HepG2 (cell line): ENCODE measurements around the gene TTK. TPM values are rescaled to one million over a fixed set of nuclear protein-coding genes. Genes with fewer than 3 reads are reported as not detected.

ENCODE experiments used
- ATAC-seq: fragments of 200-7000 bp; cut with Tn5 transposase; 3 replicates; pipeline ENCODE4 v1.9.1; 2020; ENCODE audit warnings: mild to moderate bottlenecking, moderate library complexity
- Bru-seq: library from RNA; stranded (reverse); fragments of 400-500 nt; gene quantifications from one replicate; lab custom pipeline; 2021; lab: Mats Ljungman, UMichigan
- BruChase-seq, 2 experiments: library from RNA; stranded (reverse); fragments of 400-500 nt; gene quantifications; one replicate each; lab custom pipeline; 2021; lab: Mats Ljungman, UMichigan
- BruUV-seq: library from RNA; stranded (reverse); fragments of 400-500 nt; replicated peaks from 2 replicates; lab custom pipeline; 2021; lab: Mats Ljungman, UMichigan
- CTCF ChIA-PET: fragments of 300-600 bp; formaldehyde crosslinking; extraction: SDS; loops from one replicate; lab custom pipeline; 2021; ENCODE audit warnings: low total read pairs, inconsistent platforms, low intra/inter-chr PET ratio; lab: Yijun Ruan, JAX
- POLR2A ChIA-PET: fragments of 350-600 bp; sonication (Branson Sonifier 250); formaldehyde crosslinking; loops from one replicate; lab custom pipeline; 2020; ENCODE audit warnings: antibody characterized with exemption, inconsistent platforms; lab: Yijun Ruan, JAX
- DNase-seq: peaks from one replicate; pipeline ENCODE4 v3.0.0-alpha.2; 2015; ENCODE audit warnings: low spot score
- FAIRE-seq: peaks from 3 replicates; lab custom pipeline; 2011; peaks lifted over from hg19 to GRCh38; lab: Jason Lieb, UNC
- H2AFZ ChIP-seq: one replicate; pipeline ENCODE4 v1.6.1; 2011; ENCODE audit warnings: low read length, inconsistent platforms
- H3K27ac ChIP-seq: fragments of 300-600 bp; 3 replicates; pipeline ENCODE4 v1.8.0; 2011; ENCODE audit warnings: mixed run types, mild to moderate bottlenecking, mixed read lengths, low read length, inconsistent platforms; ENCODE audit not compliant: insufficient read depth; ENCODE audit errors: extremely low read length
- H3K27me3 ChIP-seq, 2 experiments: fragments of 200-600 bp in 1 of 2; 2 replicates in 1 of 2; 3 replicates in 1 of 2; pipeline versions ENCODE4 v1.6.0 to v1.8.0; 2011; ENCODE audit warnings: low read length in 2 of 2, mild to moderate bottlenecking in 2 of 2, moderate library complexity in 2 of 2, inconsistent platforms in 1 of 2; ENCODE audit not compliant: insufficient read depth in 2 of 2, control insufficient read depth in 1 of 2
- H3K36me3 ChIP-seq, 2 experiments: fragments of 200-600 bp in 1 of 2; replicated peaks in 1 of 2; 2 replicates in 1 of 2; 3 replicates in 1 of 2; pipeline versions ENCODE4 v1.5.1 to v1.8.0; 2011; ENCODE audit warnings: low read length in 2 of 2, inconsistent platforms in 1 of 2; ENCODE audit not compliant: insufficient read depth in 2 of 2, control insufficient read depth in 1 of 2
- H3K4me1 ChIP-seq: 2 replicates; pipeline ENCODE4 v1.5.1; 2012; ENCODE audit warnings: low read length, inconsistent platforms; ENCODE audit not compliant: insufficient read depth
- H3K4me2 ChIP-seq: 2 replicates; pipeline ENCODE4 v1.6.0; 2011; ENCODE audit warnings: low read depth, low read length, inconsistent platforms
- H3K4me3 ChIP-seq, 3 experiments: fragments of 200-600 bp in 1 of 3; sonication (generic), shearing (Covaris generic) in 1 of 3; replicated peaks in 1 of 3; 2 replicates each; pipeline ENCODE4 v1.5.1; 2011 to 2016; ENCODE audit warnings: low read length in 3 of 3, inconsistent platforms in 2 of 3, low read depth in 2 of 3, mild to moderate bottlenecking in 2 of 3, control low read depth in 1 of 3, mixed read lengths in 1 of 3; ENCODE audit not compliant: insufficient read depth in 1 of 3
- H3K79me2 ChIP-seq: one replicate; pipeline ENCODE4 v1.6.1; 2011; ENCODE audit warnings: low read length, inconsistent platforms; ENCODE audit not compliant: insufficient read depth
- H3K9ac ChIP-seq: 2 replicates; pipeline ENCODE4 v1.6.0; 2011; ENCODE audit warnings: mild to moderate bottlenecking, low read depth, low read length, inconsistent platforms; ENCODE audit not compliant: insufficient read depth
- H3K9me3 ChIP-seq: 2 replicates; pipeline ENCODE4 v1.5.1; 2012; ENCODE audit warnings: mild to moderate bottlenecking, low read length
- H4K20me1 ChIP-seq: 2 replicates; pipeline ENCODE4 v1.6.0; 2011; ENCODE audit warnings: inconsistent platforms, mild to moderate bottlenecking, low read length, moderate library complexity; ENCODE audit not compliant: insufficient read depth
- CBX1 ChIP-seq: IDR thresholded peaks from one replicate; pipeline ENCODE4 v1.6.1; 2016; ENCODE audit warnings: antibody characterized with exemption, low read depth
- CBX5 ChIP-seq: sonication (generic); formaldehyde crosslinking; IDR thresholded peaks from 2 replicates; pipeline ENCODE4 v1.4.0; 2020; ENCODE audit warnings: missing genetic modification reagents, borderline replicate concordance
- GTF3A ChIP-seq: sonication (generic); formaldehyde crosslinking; conservative IDR thresholded peaks from 2 replicates; pipeline ENCODE4 v1.4.0; 2020; ENCODE audit warnings: mild to moderate bottlenecking, missing genetic modification reagents
- KDM5B ChIP-seq: sonication (generic); formaldehyde crosslinking; IDR thresholded peaks from 2 replicates; pipeline ENCODE4 v1.4.0; 2020; ENCODE audit warnings: missing genetic modification reagents, mild to moderate bottlenecking, borderline replicate concordance
- SMC3 ChIP-seq: IDR thresholded peaks from 2 replicates; pipeline ENCODE4 v1.6.1; 2011; ENCODE audit warnings: low read length, improper control_type of control experiment
- ZFP36L2 ChIP-seq: sonication (generic); formaldehyde crosslinking; IDR thresholded peaks from 2 replicates; pipeline ENCODE4 v1.4.0; 2020; ENCODE audit warnings: missing genetic modification reagents
- ZNF362 ChIP-seq: sonication (generic); formaldehyde crosslinking; IDR thresholded peaks from 2 replicates; pipeline ENCODE4 v1.4.0; 2020; ENCODE audit warnings: missing genetic modification reagents, mild to moderate bottlenecking, borderline replicate concordance
- ZNF431 ChIP-seq: sonication (generic); formaldehyde crosslinking; IDR thresholded peaks from 2 replicates; pipeline ENCODE4 v1.9.0; 2022; ENCODE audit warnings: missing genetic modification reagents, low read depth, mild to moderate bottlenecking, borderline replicate concordance
- ZNF44 ChIP-seq: sonication (generic); formaldehyde crosslinking; IDR thresholded peaks from 2 replicates; pipeline ENCODE4 v1.5.1; 2020; ENCODE audit warnings: mild to moderate bottlenecking, missing genetic modification reagents
- ZNF563 ChIP-seq: sonication (generic); formaldehyde crosslinking; IDR thresholded peaks from 2 replicates; pipeline ENCODE4 v1.8.0; 2022; ENCODE audit warnings: mild to moderate bottlenecking, moderate library complexity, missing genetic modification reagents
- ZNF773 ChIP-seq: sonication (generic); formaldehyde crosslinking; IDR thresholded peaks from 2 replicates; pipeline ENCODE4 v1.4.0; 2020; ENCODE audit warnings: missing genetic modification reagents, borderline replicate concordance
- WGBS: methylation state at CpG from one replicate; pipeline ENCODE4 v1.1.6; 2017; ENCODE audit warnings: low lambda C conversion rate; 5-methylcytosine and 5-hydroxymethylcytosine counted together
- in situ Hi-C: cut with HindIII; loops from 2 replicates; pipeline ENCODE4 v1.10.0; 2017; ENCODE audit warnings: low pct_unique_long_range_greater_than_20kb; ENCODE audit not compliant: extremely low pct_ligation_motif_present
- intact Hi-C: fragments of 100-400 bp; cut with micrococcal nuclease; formaldehyde crosslinking; loops from one replicate; pipeline ENCODE4 v1.10.0; 2022; ENCODE audit not compliant: unreplicated experiment
- long read RNA-seq, 2 experiments: library from RNA in 1 of 2; library from polyadenylated mRNA in 1 of 2; stranded (forward) in 1 of 2; unstranded in 1 of 2; transcript quantifications; one replicate each; pipeline ENCODE4 v2.0.0, GENCODE V29; 2019 to 2022
- polyA minus RNA-seq, 3 experiments: library from RNA; depleted of rRNA, polyadenylated mRNA; stranded (reverse); fragments of >200 nt; gene quantifications; 2 replicates each; pipeline ENCODE4 v1.2.3, GENCODE V29; 2011; ENCODE audit warnings: low replicate concordance in 1 of 3
- polyA plus RNA-seq, 8 experiments: library from polyadenylated mRNA; depleted of rRNA in 3 of 8; stranded (reverse) in 7 of 8; unstranded in 1 of 8; fragments of >200 nt; fragmentation: Illumina TruSeq in 4 of 8; extraction: Trizol in 4 of 8; gene quantifications; 2 replicates each; pipeline versions ENCODE4 v1.2.1 to v1.2.3, GENCODE V29; 2011 to 2016; ENCODE audit warnings: low read depth in 4 of 8, missing spikeins in 1 of 8, mixed read lengths in 1 of 8; ENCODE audit not compliant: insufficient read depth in 1 of 8
- total RNA-seq, 5 experiments: library from RNA; depleted of rRNA; stranded (reverse); fragments of >200 nt; fragmentation: Illumina TruSeq; extraction: Trizol; gene quantifications; 2 replicates each; pipeline ENCODE4 v1.2.3, GENCODE V29; 2016; ENCODE audit warnings: low read depth in 1 of 5
- TF ChIP-seq, protein P1 (sequence below): IDR thresholded peaks from 2 replicates; pipeline ENCODE4 v1.6.1; 2012; ENCODE audit warnings: low read depth, low read length, improper control_type of control experiment

TTK gene
- total RNA-seq (2016; rRNA removed; fragmentation: Illumina TruSeq; extraction: Trizol) (33.2 and 53.3 TPM in 2 replicates), polyA plus RNA-seq (2011; rRNA removed) (3.8 and 8.6 TPM in 2 replicates), polyA minus RNA-seq (2011; rRNA and poly(A)+ RNA removed; ENCODE audit: low replicate concordance) (2.6 and 15.4 TPM in 2 replicates), Bru-seq, nascent RNA (percentile 66 among the genes with signal in this experiment), BruChase-seq, experiment 1, labeled RNA remaining after a 6-hour chase (percentile 62 among the genes with signal in this experiment), BruChase-seq, experiment 2, labeled RNA remaining after a 2-hour chase (percentile 64 among the genes with signal in this experiment)
- total RNA-seq (2016; cell fraction: cytosol; rRNA removed; fragmentation: Illumina TruSeq; extraction: Trizol; ENCODE audit: low read depth): 5.4 and 6.3 TPM in 2 replicates
- total RNA-seq (2016; cell fraction: insoluble cytoplasmic fraction; rRNA removed; fragmentation: Illumina TruSeq; extraction: Trizol): 34.0 and 52.1 TPM in 2 replicates
- total RNA-seq (2016; cell fraction: membrane; rRNA removed; fragmentation: Illumina TruSeq; extraction: Trizol): 14.6 and 21.0 TPM in 2 replicates
- total RNA-seq (2016; cell fraction: nucleus; rRNA removed; fragmentation: Illumina TruSeq; extraction: Trizol): 29.5 and 44.7 TPM in 2 replicates
- polyA plus RNA-seq (2011; cell fraction: cytosol; rRNA removed): 2.5 and 2.7 TPM in 2 replicates
- 4.2 and 4.4 TPM in 2 replicates for polyA plus RNA-seq (2011; cell fraction: nucleus; rRNA removed)
- 4.4 and 11.1 TPM in 2 replicates for polyA plus RNA-seq (2012)
- polyA plus RNA-seq (2016; cell fraction: cytosol; fragmentation: Illumina TruSeq; extraction: Trizol; ENCODE audit: low read depth): 1.2 and 2.0 TPM in 2 replicates
- 32.1 and 35.4 TPM in 2 replicates for polyA plus RNA-seq (2016; cell fraction: insoluble cytoplasmic fraction; fragmentation: Illumina TruSeq; extraction: Trizol; ENCODE audit: low read depth)
- 3.3 and 4.4 TPM in 2 replicates for polyA plus RNA-seq (2016; cell fraction: membrane; fragmentation: Illumina TruSeq; extraction: Trizol; ENCODE audit: low read depth)
- polyA plus RNA-seq (2016; cell fraction: nucleus; fragmentation: Illumina TruSeq; extraction: Trizol; ENCODE audit: insufficient read depth, low read depth): 26.0 and 26.3 TPM in 2 replicates
- polyA minus RNA-seq (2011; cell fraction: cytosol; rRNA and poly(A)+ RNA removed): 5.5 and 9.8 TPM in 2 replicates
- 22.0 and 25.2 TPM in 2 replicates for polyA minus RNA-seq (2011; cell fraction: nucleus; rRNA and poly(A)+ RNA removed)
- long read RNA-seq, experiment 1, transcript TTK-202 (22 exons, 3,010 nt): major isoform, 6 of 6 reads
- long read RNA-seq, experiment 1, partial matches to known transcripts: 0 of 6 reads
- long read RNA-seq, experiment 1, other reads (novel, unspliced or antisense): 0 of 6 reads
- long read RNA-seq, experiment 2, partial matches to known transcripts: 5 of 7 reads
- long read RNA-seq, experiment 2, other reads (novel, unspliced or antisense): 1 of 7 reads

- DNase-seq: peak; percentile 93
- peaks cover 0 to 14% of the 10 kb centered on the region in 2 experiments; a peak in 3 of 5 replicates for H3K36me3 ChIP-seq
- peaks cover 23% of the 10 kb centered on the region for H3K79me2 ChIP-seq
- peak within 1 kb of the TSS; percentile 44 for H2AFZ ChIP-seq
- BruUV-seq: no TSS peak
- H3K4me3 ChIP-seq: peak within 1 kb of the TSS; percentile 80 to 96 (median 91)
- WGBS: under 1% methylated on average over 35 of the region's 56 CpGs
- peak within 1 kb of the TSS; percentile 85 for H3K27ac ChIP-seq
- intact Hi-C loops: loop anchor here (1.0 to 5.0 kb wide), 3 partner anchors 55 to 927 kb away; partner anchors contain the start of genes BCKDHB and PHIP
- peak within 1 kb of the TSS; percentile 72 for H3K9ac ChIP-seq
- H3K4me2 ChIP-seq: peak within 1 kb of the TSS; percentile 89
- H3K4me1 ChIP-seq: peaks cover 26% of the 10 kb centered on the region
- FAIRE-seq: peak; percentile 91
- H4K20me1 ChIP-seq: no peaks in the 10 kb centered on the region
- peak; percentile 99 for ATAC-seq
- ChIA-PET POLR2A (interaction anchor here (1.0 kb wide), 1 partner anchor 16 kb away, joined by 3 read pairs; no protein-coding TSS in a partner anchor), CTCF (no interaction called here)
- in situ Hi-C loops: no loop called here
- no peaks in the 10 kb centered on the region for H3K9me3 ChIP-seq
- no peaks in the 10 kb centered on the region; a peak in 1 of 5 replicates for H3K27me3 ChIP-seq
- TF ChIP-seq SMC3: no peak
- TF ChIP-seq ZNF773 (CRISPR knock-in tag): no peak
- TF ChIP-seq ZNF362 (CRISPR knock-in tag): no peak
- no peak; the same call in 1 of the 2 replicates for TF ChIP-seq KDM5B (CRISPR knock-in tag)
- no peak for TF ChIP-seq CBX1
- TF ChIP-seq, protein P1, sequence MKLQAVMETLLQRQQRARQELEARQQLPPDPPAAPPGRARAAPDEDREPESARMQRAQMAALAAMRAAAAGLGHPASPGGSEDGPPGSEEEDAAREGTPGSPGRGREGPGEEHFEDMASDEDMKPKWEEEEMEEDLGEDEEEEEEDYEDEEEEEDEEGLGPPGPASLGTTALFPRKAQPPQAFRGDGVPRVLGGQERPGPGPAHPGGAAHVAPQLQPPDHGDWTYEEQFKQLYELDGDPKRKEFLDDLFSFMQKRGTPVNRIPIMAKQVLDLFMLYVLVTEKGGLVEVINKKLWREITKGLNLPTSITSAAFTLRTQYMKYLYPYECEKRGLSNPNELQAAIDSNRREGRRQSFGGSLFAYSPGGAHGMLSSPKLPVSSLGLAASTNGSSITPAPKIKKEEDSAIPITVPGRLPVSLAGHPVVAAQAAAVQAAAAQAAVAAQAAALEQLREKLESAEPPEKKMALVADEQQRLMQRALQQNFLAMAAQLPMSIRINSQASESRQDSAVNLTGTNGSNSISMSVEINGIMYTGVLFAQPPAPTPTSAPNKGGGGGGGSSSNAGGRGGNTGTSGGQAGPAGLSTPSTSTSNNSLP: no peak
- no peak for TF ChIP-seq CBX5
- no peak for TF ChIP-seq ZNF44
- no peak for TF ChIP-seq ZFP36L2 (CRISPR knock-in tag)
- TF ChIP-seq ZNF431 (CRISPR knock-in tag): 0 out of 2 replicates have a peak, but pooled peaks have one; percentile 22
- TF ChIP-seq ZNF563 (CRISPR knock-in tag): 0 out of 2 replicates have a peak, but pooled peaks have one; percentile 42
- TF ChIP-seq GTF3A (CRISPR knock-in tag): no peak
Measured at GRCh38 chr6:80004173-80005072, at the start of gene TTK. Gene TTK (plus strand): TSS chr6:80004649. CDS start chr6:80005844, 1,195 bp downstream.
